SU-DHL-6 (cell line): ENCODE measurements around the gene USP13.

ENCODE experiments used
- EZH2phosphoT487 ChIP-seq: fragments of 200-600 bp; sonication (generic), shearing (Covaris generic); conservative IDR thresholded peaks from 2 replicates; pipeline ENCODE4 v1.6.1; 2018; ENCODE audit warnings: mild to moderate bottlenecking, antibody characterized with exemption, low read length, moderate library complexity, mixed read lengths
- TF ChIP-seq, protein P1 (sequence below): fragments of 200-600 bp; sonication (generic); IDR thresholded peaks from one replicate; pipeline ENCODE4 v1.5.1; 2017; ENCODE audit warnings: antibody characterized with exemption, mild to moderate bottlenecking, low read length, moderate library complexity; ENCODE audit not compliant: insufficient read depth, poor library complexity, severe bottlenecking

DNA sequence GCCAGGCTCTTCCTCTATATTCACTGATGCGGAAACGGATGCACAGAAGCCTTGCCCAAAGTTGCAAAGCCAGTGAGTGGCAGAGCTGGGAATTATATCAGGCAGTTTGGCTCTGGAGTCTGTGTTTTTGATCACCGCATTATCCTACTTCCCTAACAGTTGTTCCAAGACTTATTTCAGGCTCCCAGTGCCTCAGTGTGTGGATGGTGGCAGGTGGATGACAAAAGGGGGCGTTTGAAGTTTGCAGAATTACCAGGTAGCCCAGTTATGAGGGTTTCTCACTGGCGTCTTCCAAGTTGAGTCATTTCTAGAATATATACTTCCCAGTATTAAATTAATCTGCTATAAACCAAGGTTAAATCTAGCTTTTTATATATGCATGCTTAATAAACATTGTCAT, 81.0 kb downstream of the USP13 start:
- TF ChIP-seq, protein P1, sequence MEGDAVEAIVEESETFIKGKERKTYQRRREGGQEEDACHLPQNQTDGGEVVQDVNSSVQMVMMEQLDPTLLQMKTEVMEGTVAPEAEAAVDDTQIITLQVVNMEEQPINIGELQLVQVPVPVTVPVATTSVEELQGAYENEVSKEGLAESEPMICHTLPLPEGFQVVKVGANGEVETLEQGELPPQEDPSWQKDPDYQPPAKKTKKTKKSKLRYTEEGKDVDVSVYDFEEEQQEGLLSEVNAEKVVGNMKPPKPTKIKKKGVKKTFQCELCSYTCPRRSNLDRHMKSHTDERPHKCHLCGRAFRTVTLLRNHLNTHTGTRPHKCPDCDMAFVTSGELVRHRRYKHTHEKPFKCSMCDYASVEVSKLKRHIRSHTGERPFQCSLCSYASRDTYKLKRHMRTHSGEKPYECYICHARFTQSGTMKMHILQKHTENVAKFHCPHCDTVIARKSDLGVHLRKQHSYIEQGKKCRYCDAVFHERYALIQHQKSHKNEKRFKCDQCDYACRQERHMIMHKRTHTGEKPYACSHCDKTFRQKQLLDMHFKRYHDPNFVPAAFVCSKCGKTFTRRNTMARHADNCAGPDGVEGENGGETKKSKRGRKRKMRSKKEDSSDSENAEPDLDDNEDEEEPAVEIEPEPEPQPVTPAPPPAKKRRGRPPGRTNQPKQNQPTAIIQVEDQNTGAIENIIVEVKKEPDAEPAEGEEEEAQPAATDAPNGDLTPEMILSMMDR: no peak
- no peak for TF ChIP-seq EZH2phosphoT487
